Right renal cortex interstitium (tissue), 3 donors: ENCODE results near the gene BRSK1. TPM values are rescaled to one million over a fixed set of nuclear protein-coding genes. Genes with fewer than 3 reads are reported as not detected.

Experiments used
- DNase-seq, 3 donors: peaks; one replicate each; pipeline ENCODE4 v3.0.0-alpha.2; 2013; ENCODE audit warnings: low read depth in 3 of 3, low spot score in 2 of 3
- polyA plus RNA-seq, 3 donors: library from polyadenylated mRNA; unstranded; fragments of 120-200 nt; gene quantifications; one replicate each; pipeline ENCODE4 v1.2.1, GENCODE V29; 2013; ENCODE audit not compliant: insufficient read length in 3 of 3

Gene BRSK1
- polyA plus RNA-seq, 3 donors = 11.5 to 13.1 (median 11.8) TPM

GRCh38 chr19:55350620-55351315, 67.0 kb downstream of the BRSK1 start:
- no peak for DNase-seq

- DNase-seq = no peak
Observed at GRCh38 chr19:55352040-55352439, 68.2 kb downstream of the BRSK1 start.

GRCh38 chr19:55352549-55353145, 68.8 kb downstream of the BRSK1 start:
- no peak for DNase-seq

GRCh38 chr19:55353356-55353802, 69.6 kb downstream of the BRSK1 start:
- DNase-seq = no peak

- no peak for DNase-seq
Observed at GRCh38 chr19:55353803-55354697, 70.3 kb downstream of the BRSK1 start.

- no peak for DNase-seq
Observed at GRCh38 chr19:55354698-55355212, 71.0 kb downstream of the BRSK1 start, which contains the start of gene COX6B2. Gene COX6B2, minus strand, starts transcription at chr19:55354719. Its CDS starts 198 bp downstream, at chr19:55354521.

GRCh38 chr19:55355213-55355821, 71.5 kb downstream of the BRSK1 start:
- DNase-seq = no peak

- no peak for DNase-seq
Observed at GRCh38 chr19:55358493-55358892, 74.7 kb downstream of the BRSK1 start.

GRCh38 chr19:55358943-55359908, 75.4 kb downstream of the BRSK1 start:
- DNase-seq = no peak

GRCh38 chr19:55360902-55361301, 77.1 kb downstream of the BRSK1 start:
- DNase-seq = no peak

Other genes with a start within 250 kb of the BRSK1 start
- gene GP6, start 245.7 kb upstream of the BRSK1 start, polyA plus RNA-seq = 1 to 10 TPM in 1 of 3 donors, under 1 TPM in 2; 0.31 to 1.1 (median 0.39) TPM
- 10 to 100 TPM; 16.9 to 21.0 (median 17.0) TPM for gene RDH13, start 220.8 kb upstream of the BRSK1 start, polyA plus RNA-seq
- 10 to 100 TPM; 40.0 to 48.6 (median 47.5) TPM for gene EPS8L1, start 208.1 kb upstream of the BRSK1 start, polyA plus RNA-seq
- 10 to 100 TPM; 60.0 to 64.3 (median 64.1) TPM for gene PPP1R12C, start 166.4 kb upstream of the BRSK1 start, polyA plus RNA-seq
- 1 to 10 TPM; 2.1 to 7.7 (median 3.9) TPM for gene TNNT1, start 134.8 kb upstream of the BRSK1 start, polyA plus RNA-seq
- 1 to 10 TPM; 2.9 to 4.9 (median 4.8) TPM for gene TNNI3, start 126.3 kb upstream of the BRSK1 start, polyA plus RNA-seq
- 1 to 10 TPM; 5.4 to 7.9 (median 6.9) TPM for gene DNAAF3, start 117.4 kb upstream of the BRSK1 start, polyA plus RNA-seq
- gene SYT5, start 103.7 kb upstream of the BRSK1 start, polyA plus RNA-seq = under 1 TPM; 0.18 to 0.60 (median 0.41) TPM
- under 1 TPM; 0.04 to 0.07 (median 0.07) TPM for gene PTPRH, start 74.5 kb upstream of the BRSK1 start, polyA plus RNA-seq
- gene TMEM86B, start 55.2 kb upstream of the BRSK1 start, polyA plus RNA-seq = 1 to 10 TPM; 1.7 to 2.4 (median 2.2) TPM
- 10 to 100 TPM; 37.4 to 49.3 (median 39.1) TPM for gene PPP6R1, start 25.0 kb upstream of the BRSK1 start, polyA plus RNA-seq
- gene HSPBP1, start 3.9 kb upstream of the BRSK1 start, polyA plus RNA-seq = 10 to 100 TPM; 23.1 to 29.3 (median 25.7) TPM
- 1 to 10 TPM in 2 of 3 donors, under 1 TPM in 1; 0.83 to 1.6 (median 1.1) TPM for gene TMEM150B, start 41.3 kb downstream of the BRSK1 start, polyA plus RNA-seq
- gene KMT5C, start 55.9 kb downstream of the BRSK1 start, polyA plus RNA-seq = 10 to 100 TPM; 12.1 to 13.9 (median 13.4) TPM
- gene COX6B2, start 70.7 kb downstream of the BRSK1 start, polyA plus RNA-seq = under 1 TPM; 0.31 to 0.97 (median 0.54) TPM
- under 1 TPM in 1 of 3 donors, not detected in 2; 0.06 TPM for gene GARIN5B, start 79.3 kb downstream of the BRSK1 start, polyA plus RNA-seq
- 1 to 10 TPM in 1 of 3 donors, under 1 TPM in 2; 0.69 to 1.0 (median 0.90) TPM for gene IL11, start 86.5 kb downstream of the BRSK1 start, polyA plus RNA-seq
- under 1 TPM in 2 of 3 donors, not detected in 1; 0.23 to 0.36 TPM for gene TMEM190, start 92.8 kb downstream of the BRSK1 start, polyA plus RNA-seq
- gene TMEM238, start 100.3 kb downstream of the BRSK1 start, polyA plus RNA-seq = under 1 TPM; 0.15 to 0.42 (median 0.32) TPM
- 100 to 1,000 TPM; 731 to 916 (median 764) TPM for gene RPL28, start 101.9 kb downstream of the BRSK1 start, polyA plus RNA-seq
- gene UBE2S, start 123.8 kb downstream of the BRSK1 start, polyA plus RNA-seq = 10 to 100 TPM; 38.8 to 53.3 (median 46.7) TPM
- gene SHISA7, start 159.3 kb downstream of the BRSK1 start, polyA plus RNA-seq = under 1 TPM; 0.11 to 0.19 (median 0.13) TPM
- 10 to 100 TPM; 28.7 to 38.3 (median 31.9) TPM for gene ISOC2, start 177.6 kb downstream of the BRSK1 start, polyA plus RNA-seq
- gene C19orf85, start 180.8 kb downstream of the BRSK1 start, polyA plus RNA-seq = not detected
- 1 to 10 TPM; 2.0 to 3.0 (median 3.0) TPM for gene ZNF628, start 192.6 kb downstream of the BRSK1 start, polyA plus RNA-seq
- 10 to 100 TPM; 44.7 to 51.7 (median 45.9) TPM for gene NAT14, start 201.2 kb downstream of the BRSK1 start, polyA plus RNA-seq
- gene SSC5D, start 204.4 kb downstream of the BRSK1 start, polyA plus RNA-seq = 1 to 10 TPM; 1.1 to 1.6 (median 1.2) TPM